Lung (tissue), 12 donors: ENCODE measurements around the gene BCAR1. TPM values are rescaled to one million over a fixed set of nuclear protein-coding genes. Genes with fewer than 3 reads are reported as not detected.
"Not testable (repeated sequence)": the region's sequence is repeated elsewhere in the genome, so short reads cannot be mapped to it uniquely, and the experiment has no call there.

Experiments
- ATAC-seq: fragments of 200-7000 bp; cut with Tn5 transposase; one replicate; pipeline ENCODE4 v1.9.1; 2020; ENCODE audit warnings: moderate number of reproducible peaks; ENCODE audit not compliant: insufficient read depth, low FRiP score
- DNase-seq, 3 donors: peaks; one replicate each; pipeline ENCODE4 v3.0.0-alpha.2; 2013 to 2017
- H3K27ac ChIP-seq, 2 donors: one replicate each; pipeline ENCODE4 v1.5.1; 2013; ENCODE audit warnings: mild to moderate bottlenecking in 2 of 2, moderate library complexity in 2 of 2, control low read depth in 1 of 2, inconsistent platforms in 1 of 2, low read depth in 1 of 2, low read length in 1 of 2
- H3K27me3 ChIP-seq, 3 donors: one replicate each; pipeline ENCODE4 v1.5.1; 2013; ENCODE audit warnings: low read length in 2 of 3; ENCODE audit not compliant: control insufficient read depth in 3 of 3, insufficient read depth in 3 of 3
- H3K36me3 ChIP-seq, 4 donors: one replicate each; pipeline ENCODE4 v1.5.1; 2013; ENCODE audit warnings: low read length in 4 of 4, mild to moderate bottlenecking in 1 of 4, moderate library complexity in 1 of 4; ENCODE audit not compliant: control insufficient read depth in 4 of 4, insufficient read depth in 4 of 4
- H3K4me1 ChIP-seq, 5 donors: one replicate each; pipeline ENCODE4 v1.5.1; 2013; ENCODE audit warnings: low read length in 5 of 5, mild to moderate bottlenecking in 2 of 5, moderate library complexity in 1 of 5; ENCODE audit not compliant: control insufficient read depth in 5 of 5, insufficient read depth in 5 of 5
- H3K4me3 ChIP-seq: one replicate; pipeline ENCODE4 v1.5.1; 2013; ENCODE audit warnings: mild to moderate bottlenecking, control low read depth, moderate library complexity
- H3K9ac ChIP-seq, 2 donors: one replicate each; pipeline ENCODE4 v1.5.1; 2013; ENCODE audit warnings: low read length in 2 of 2, control low read depth in 1 of 2; ENCODE audit not compliant: insufficient read depth in 1 of 2
- H3K9me3 ChIP-seq, 4 donors: one replicate each; pipeline ENCODE4 v1.5.1; 2013; ENCODE audit warnings: low read length in 3 of 4, mild to moderate bottlenecking in 1 of 4, moderate library complexity in 1 of 4; ENCODE audit not compliant: control insufficient read depth in 4 of 4, insufficient read depth in 3 of 4
- CTCF ChIP-seq: IDR thresholded peaks from 2 replicates; pipeline ENCODE4 v1.5.1; 2012; ENCODE audit warnings: mild to moderate bottlenecking; ENCODE audit errors: control extremely low read depth, extremely low read depth
- WGBS, 2 donors: extraction: QIAGEN DNeasy Blood & Tissue Kit; methylation state at CpG; one replicate each; pipeline ENCODE4 v1.1.7; 2013; 5-methylcytosine and 5-hydroxymethylcytosine counted together
- polyA plus RNA-seq, 2 donors: library from polyadenylated mRNA; stranded (reverse); fragments of 200-250 nt; gene quantifications; one replicate each; pipeline ENCODE4 v1.2.1, GENCODE V29; 2013
- total RNA-seq, 2 donors: library from RNA; depleted of rRNA in 1 of 2; stranded (reverse); fragments of >200 nt in 1 of 2; gene quantifications; one replicate each; pipeline ENCODE4 v1.2.1, GENCODE V29; 2014 to 2021
- donor health status: control.
- donor health status: control.
- donor health status: Bipolar disorder and iron deficiency.
- donor health status: healthy.
- donor health status: DM: yes; HTN: yes; CAD: no.

BCAR1 gene
- total and polyA plus RNA-seq, 4 donors, result 37.5 to 70.7 (median 49.9) TPM

DNA sequence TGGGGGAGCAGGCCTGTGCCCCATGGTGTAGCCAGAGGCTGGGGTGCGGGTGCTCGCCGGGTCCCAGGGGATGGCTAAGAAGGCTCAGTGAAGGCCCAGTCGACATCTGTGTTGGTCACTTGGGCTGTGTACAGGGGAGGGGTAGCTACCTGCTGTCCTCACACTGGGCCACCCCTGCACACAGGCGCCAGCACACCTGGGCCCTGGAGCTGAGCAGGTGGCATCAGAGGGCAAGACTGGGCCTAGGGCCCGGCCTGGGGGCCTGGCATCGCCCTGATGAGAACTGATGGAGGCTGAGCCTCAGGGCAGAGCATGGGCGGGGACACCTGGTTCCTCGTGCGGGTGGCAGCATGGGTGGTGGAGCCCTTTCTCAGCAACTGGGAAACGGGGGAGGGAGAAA, 43.6 kb downstream of the BCAR1 start:
- 86 to 90% methylated on average over 11 of the region's 11 CpGs for WGBS, 2 donors
- no peak for ATAC-seq

GRCh38 chr16:75206749-75207451, 44.5 kb downstream of the BCAR1 start, which contains the start of gene CTRB2:
Gene CTRB2 (minus strand): TSS chr16:75207161. CDS start chr16:75207141, 20 bp downstream.
- Histone ChIP-seq H3K27me3 (no peaks in the 10 kb centered on the region), H3K9me3 (no peaks in the 10 kb centered on the region), H3K36me3 (no peaks in the 10 kb centered on the region), H3K27ac (no peak within 1 kb of the TSS), H3K9ac (no peak within 1 kb of the TSS), H3K4me3 (no peak within 1 kb of the TSS), H3K4me1 (no peaks in the 10 kb centered on the region)
- ATAC-seq (no peak), DNase-seq (no peak)
- WGBS, 2 donors, result 89 to 91% methylated on average over 24 of the region's 24 CpGs
- TF ChIP-seq CTCF, result no peak

More for the DNA sequence above, 43.6 kb downstream of the BCAR1 start:
- no peak for DNase-seq
- Histone ChIP-seq H3K4me1 (no peaks in the 10 kb centered on the region), H3K36me3 (no peaks in the 10 kb centered on the region), H3K27ac (no peak overlapping the region), H3K4me3 (no peak overlapping the region), H3K27me3 (no peaks in the 10 kb centered on the region), H3K9ac (no peak overlapping the region), H3K9me3 (no peaks in the 10 kb centered on the region)
- TF ChIP-seq CTCF, result no peak

DNA sequence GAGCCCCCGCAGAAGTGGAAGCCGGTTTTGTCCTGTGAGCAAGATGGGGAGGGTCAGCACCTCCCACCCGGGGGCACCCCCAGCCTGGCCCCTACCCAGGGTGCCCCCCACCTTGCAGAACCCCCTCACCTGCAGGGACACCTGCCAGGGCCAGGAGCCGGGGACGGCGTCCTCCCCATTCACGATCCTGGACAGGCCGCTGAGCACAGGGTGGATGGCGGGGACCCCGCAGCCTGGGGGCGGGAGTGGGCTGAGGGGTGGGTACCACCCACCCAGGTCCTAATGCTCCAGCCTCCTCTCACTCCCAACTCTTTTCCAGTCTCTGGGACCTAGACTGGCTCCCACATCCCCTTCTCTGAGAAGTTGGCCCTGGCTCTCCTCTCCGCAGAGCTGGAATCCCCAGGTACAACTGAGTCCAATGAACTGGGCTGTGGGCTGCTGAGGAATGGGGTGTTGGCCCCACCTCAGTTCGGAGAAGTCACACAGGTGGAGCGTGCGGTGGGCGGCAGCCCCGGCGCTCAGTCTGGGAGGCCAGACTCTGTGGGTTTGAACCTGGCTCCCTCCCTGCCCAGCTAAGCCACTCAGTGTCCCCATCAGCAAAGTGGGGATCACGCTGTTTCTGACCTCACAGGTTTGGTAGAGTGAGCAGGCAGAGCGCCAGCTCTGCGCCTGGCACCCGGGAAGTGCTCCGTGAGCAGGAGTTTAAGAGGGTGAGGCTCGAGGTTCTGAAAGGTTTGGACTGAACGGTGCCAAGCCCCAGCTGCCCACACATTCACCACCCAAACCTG, 45.3 kb downstream of the BCAR1 start:
- not testable (repeated sequence) for H3K27ac ChIP-seq, H3K9ac ChIP-seq, H3K27me3 ChIP-seq, DNase-seq, H3K4me3 ChIP-seq, H3K4me1 ChIP-seq, ATAC-seq, H3K36me3 ChIP-seq, H3K9me3 ChIP-seq
- WGBS, 2 donors, result 77 to 89% methylated on average over 17 to 20 of the region's 25 CpGs

GRCh38 chr16:75205438-75205837, 46.0 kb downstream of the BCAR1 start:
- not testable (repeated sequence) for DNase-seq, H3K4me1 ChIP-seq, H3K9ac ChIP-seq, ATAC-seq, H3K27ac ChIP-seq, H3K9me3 ChIP-seq, H3K36me3 ChIP-seq, H3K27me3 ChIP-seq, H3K4me3 ChIP-seq
- 88 to 98% methylated on average over 6 to 10 of the region's 19 CpGs for WGBS, 2 donors

GRCh38 chr16:75204905-75205304, 46.5 kb downstream of the BCAR1 start:
- WGBS, 2 donors, result no CpG with 5 or more reads among the region's 20 CpGs
- H3K27ac ChIP-seq, result not testable (repeated sequence)

More at GRCh38 chr16:75204905-75205304, 46.5 kb downstream of the BCAR1 start:
- H3K36me3 ChIP-seq, DNase-seq, H3K4me3 ChIP-seq, ATAC-seq, H3K9me3 ChIP-seq, H3K4me1 ChIP-seq, H3K9ac ChIP-seq, H3K27me3 ChIP-seq: not testable (repeated sequence)
